Right lobe of liver (tissue), 4 donors: Measurements from ENCODE around the gene PIEZO2.

ENCODE experiments used
- POLR2A ChIP-seq: fragments of 450-650 bp; IDR thresholded peaks from one replicate; pipeline ENCODE4 v1.6.1; 2017; ENCODE audit warnings: antibody characterized with exemption, mild to moderate bottlenecking
- TF ChIP-seq, protein P1 (sequence below), 4 donors: fragments of 200-600 bp in 3 of 4; fragments of 450-650 bp in 1 of 4; IDR thresholded peaks; one replicate each; pipeline versions ENCODE4 v1.5.1 to v1.8.0; 2016 to 2022; ENCODE audit warnings: antibody characterized with exemption in 4 of 4, mild to moderate bottlenecking in 2 of 4
- donor health status: DM: no; HTN: no; CAD: no.
- donor health status: DM: no; HTN: no; CAD: no.
- donor health status: DM: no; HTN: yes; CAD: no.

DNA sequence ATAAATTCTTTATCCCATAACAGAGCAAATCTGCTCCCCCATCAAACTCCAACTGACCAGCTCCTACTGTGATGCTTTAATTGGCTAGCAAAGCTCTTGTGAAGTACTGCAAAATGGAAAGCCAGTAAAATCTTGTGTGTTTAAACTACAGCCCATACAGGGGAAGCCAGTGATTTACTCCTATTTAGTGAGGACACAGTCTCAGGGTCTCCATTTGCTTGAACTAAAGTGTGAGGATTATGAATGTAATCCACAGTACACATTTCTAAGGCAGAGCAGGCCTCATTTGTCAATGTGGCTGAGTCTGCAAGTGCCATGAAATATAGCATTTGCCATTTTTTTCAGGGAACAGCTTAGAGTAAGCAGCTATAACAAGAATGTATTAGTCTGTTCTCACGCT is 259.3 kb downstream of the PIEZO2 start:
- TF ChIP-seq, protein P1, sequence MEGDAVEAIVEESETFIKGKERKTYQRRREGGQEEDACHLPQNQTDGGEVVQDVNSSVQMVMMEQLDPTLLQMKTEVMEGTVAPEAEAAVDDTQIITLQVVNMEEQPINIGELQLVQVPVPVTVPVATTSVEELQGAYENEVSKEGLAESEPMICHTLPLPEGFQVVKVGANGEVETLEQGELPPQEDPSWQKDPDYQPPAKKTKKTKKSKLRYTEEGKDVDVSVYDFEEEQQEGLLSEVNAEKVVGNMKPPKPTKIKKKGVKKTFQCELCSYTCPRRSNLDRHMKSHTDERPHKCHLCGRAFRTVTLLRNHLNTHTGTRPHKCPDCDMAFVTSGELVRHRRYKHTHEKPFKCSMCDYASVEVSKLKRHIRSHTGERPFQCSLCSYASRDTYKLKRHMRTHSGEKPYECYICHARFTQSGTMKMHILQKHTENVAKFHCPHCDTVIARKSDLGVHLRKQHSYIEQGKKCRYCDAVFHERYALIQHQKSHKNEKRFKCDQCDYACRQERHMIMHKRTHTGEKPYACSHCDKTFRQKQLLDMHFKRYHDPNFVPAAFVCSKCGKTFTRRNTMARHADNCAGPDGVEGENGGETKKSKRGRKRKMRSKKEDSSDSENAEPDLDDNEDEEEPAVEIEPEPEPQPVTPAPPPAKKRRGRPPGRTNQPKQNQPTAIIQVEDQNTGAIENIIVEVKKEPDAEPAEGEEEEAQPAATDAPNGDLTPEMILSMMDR (IDR thresholded peaks at IDR 0.05) = no peak
- TF ChIP-seq POLR2A = no peak
